GM18526 (cell line): Measurements from ENCODE around the gene TMIGD1.

ENCODE experiments used
- POLR2A ChIP-seq: IDR thresholded peaks from 3 replicates; pipeline ENCODE4 v1.6.1; 2011; ENCODE audit not compliant: insufficient read length; ENCODE audit errors: extremely low read depth

The TMIGD1 gene

GRCh38 chr17:30344283-30345088, 10.6 kb upstream of the TMIGD1 start:
- TF ChIP-seq POLR2A, result no peak

GRCh38 chr17:30343796-30344195, 9.9 kb upstream of the TMIGD1 start:
- no peak for TF ChIP-seq POLR2A

- TF ChIP-seq POLR2A, result no peak
These were observed 7.9 kb upstream of the TMIGD1 start for GRCh38 chr17:30341703-30342249.

- TF ChIP-seq POLR2A, result no peak
These were observed 7.0 kb upstream of the TMIGD1 start for GRCh38 chr17:30340801-30341356.

- no peak for TF ChIP-seq POLR2A
These were observed 5.2 kb upstream of the TMIGD1 start for GRCh38 chr17:30339086-30339485.

- no peak for TF ChIP-seq POLR2A
These were observed 3.6 kb upstream of the TMIGD1 start for GRCh38 chr17:30337393-30337999.

GRCh38 chr17:30336369-30337171, 2.7 kb upstream of the TMIGD1 start:
- no peak for TF ChIP-seq POLR2A

GRCh38 chr17:30334421-30334820, 564 bp upstream of the TMIGD1 start:
- TF ChIP-seq POLR2A, result no peak

GRCh38 chr17:30332057-30332542, 1.8 kb downstream of the TMIGD1 start:
- TF ChIP-seq POLR2A, result no peak

- TF ChIP-seq POLR2A, result no peak
These were observed 7.0 kb downstream of the TMIGD1 start for GRCh38 chr17:30326809-30327208.

- no peak for TF ChIP-seq POLR2A
These were observed 9.1 kb downstream of the TMIGD1 start for GRCh38 chr17:30324723-30325122.

GRCh38 chr17:30323895-30324319, 9.9 kb downstream of the TMIGD1 start:
- TF ChIP-seq POLR2A, result no peak

GRCh38 chr17:30323262-30323894, 10.5 kb downstream of the TMIGD1 start:
- TF ChIP-seq POLR2A, result no peak

GRCh38 chr17:30321314-30321713, 12.5 kb downstream of the TMIGD1 start:
- no peak for TF ChIP-seq POLR2A

GRCh38 chr17:30318155-30318554, 15.7 kb downstream of the TMIGD1 start:
- TF ChIP-seq POLR2A, result no peak
